GM12878 (cell line): Measurements from ENCODE around the gene CDC14B. TPM values are rescaled to one million over a fixed set of nuclear protein-coding genes. Genes with fewer than 3 reads are reported as not detected.
A peak's percentile ranks its signal among the peaks of the same experiment; 100 is the strongest.

ENCODE experiments used
- ATAC-seq: fragments of 200-7000 bp; cut with Tn5 transposase; 3 replicates; pipeline ENCODE4 v1.9.1; 2020; ENCODE audit warnings: mild to moderate bottlenecking, moderate library complexity
- BruUV-seq: library from RNA; stranded (reverse); fragments of 400-500 nt; replicated peaks from 2 replicates; lab custom pipeline; 2021; lab: Mats Ljungman, UMichigan
- CTCF ChIA-PET: fragments of 300-600 bp; sonication (Branson Sonifier 250); formaldehyde crosslinking; extraction: SDS; loops from one replicate; lab custom pipeline; 2021; ENCODE audit warnings: inconsistent platforms; lab: Yijun Ruan, JAX
- POLR2A ChIA-PET: fragments of 350-600 bp; formaldehyde crosslinking; extraction: SDS; loops from one replicate; lab custom pipeline; 2021; ENCODE audit warnings: inconsistent platforms; lab: Charles Lee
- RAD21 ChIA-PET: fragments of 300-600 bp; sonication (Branson Sonifier 250); formaldehyde crosslinking; loops from one replicate; lab custom pipeline; 2023; ENCODE audit warnings: antibody characterized with exemption; ENCODE audit not compliant: unreplicated experiment; lab: Charles Lee
- SMC1A ChIA-PET: fragments of 300-600 bp; sonication (Branson Sonifier 250); formaldehyde crosslinking; loops from one replicate; lab custom pipeline; 2023; ENCODE audit not compliant: unreplicated experiment, uncharacterized antibody; lab: Charles Lee
- DNase-seq: peaks from one replicate; pipeline ENCODE4 v3.0.0-alpha.2; 2011; ENCODE audit warnings: low read depth, low spot score
- FAIRE-seq: peaks from 3 replicates; lab custom pipeline; 2011; peaks lifted over from hg19 to GRCh38; lab: Jason Lieb, UNC
- H2AFZ ChIP-seq: 2 replicates; pipeline ENCODE4 v1.6.0; 2011; ENCODE audit warnings: low read depth, low read length, control low read depth; ENCODE audit not compliant: control insufficient read depth
- H3K27ac ChIP-seq: 2 replicates; pipeline ENCODE4 v1.5.1; 2011; ENCODE audit warnings: control low read depth; ENCODE audit not compliant: control insufficient read depth, insufficient read depth
- H3K27me3 ChIP-seq, 2 experiments: replicated peaks in 1 of 2; 2 replicates each; pipeline versions ENCODE4 v1.6.0 to v1.6.1; 2011; ENCODE audit warnings: low read length in 1 of 2; ENCODE audit not compliant: control insufficient read depth in 2 of 2, insufficient read depth in 2 of 2
- H3K36me3 ChIP-seq, 2 experiments: 2 replicates each; pipeline ENCODE4 v1.5.1; 2011; ENCODE audit warnings: low read length in 1 of 2; ENCODE audit not compliant: control insufficient read depth in 2 of 2, insufficient read depth in 2 of 2
- H3K4me1 ChIP-seq: 2 replicates; pipeline ENCODE4 v1.6.1; 2011; ENCODE audit warnings: mild to moderate bottlenecking, low read length, moderate library complexity, mixed read lengths; ENCODE audit not compliant: control insufficient read depth, insufficient read depth
- H3K4me2 ChIP-seq: 2 replicates; pipeline ENCODE4 v1.6.0; 2011; ENCODE audit warnings: control low read depth; ENCODE audit not compliant: control insufficient read depth, insufficient read depth
- H3K4me3 ChIP-seq: fragments of 200-600 bp; sonication (generic); 2 replicates; pipeline ENCODE4 v1.5.1; 2016
- H3K79me2 ChIP-seq: 2 replicates; pipeline ENCODE4 v1.6.0; 2011; ENCODE audit warnings: low read length; ENCODE audit not compliant: control insufficient read depth, insufficient read depth
- H3K9ac ChIP-seq: 2 replicates; pipeline ENCODE4 v1.8.0; 2011; ENCODE audit warnings: low read length, control low read depth, mixed read lengths; ENCODE audit not compliant: control insufficient read depth, insufficient read depth
- H3K9me3 ChIP-seq: replicated peaks from 3 replicates; pipeline ENCODE4 v1.5.1; 2011; ENCODE audit warnings: mild to moderate bottlenecking, low read length; ENCODE audit not compliant: control insufficient read depth, insufficient read depth
- H4K20me1 ChIP-seq: 2 replicates; pipeline ENCODE4 v1.6.0; 2011; ENCODE audit not compliant: control insufficient read depth, insufficient read depth
- BHLHE40 ChIP-seq, 2 experiments: fragments of 450-650 bp in 1 of 2; IDR thresholded peaks; 2 replicates each; pipeline ENCODE4 v1.6.1; 2011 to 2017; ENCODE audit warnings: low read depth in 2 of 2, borderline replicate concordance in 1 of 2, improper control_type of control experiment in 1 of 2, low read length in 1 of 2, mild to moderate bottlenecking in 1 of 2
- CHD4 ChIP-seq: fragments of 200-600 bp; sonication (generic); IDR thresholded peaks from 2 replicates; pipeline ENCODE4 v1.6.1; 2016; ENCODE audit warnings: mild to moderate bottlenecking
- CREB1 ChIP-seq: IDR thresholded peaks from 2 replicates; pipeline ENCODE4 v1.6.1; 2012; ENCODE audit warnings: low read depth, mild to moderate bottlenecking, inconsistent platforms
- EZH2 ChIP-seq: IDR thresholded peaks from 2 replicates; pipeline ENCODE4 v1.6.1; 2012; ENCODE audit warnings: low read depth, mild to moderate bottlenecking, control low read depth, inconsistent platforms, low read length, borderline replicate concordance; ENCODE audit not compliant: control insufficient read depth
- MTA2 ChIP-seq: fragments of 450-650 bp; IDR thresholded peaks from 2 replicates; pipeline ENCODE4 v1.6.1; 2016; ENCODE audit warnings: low read depth, mild to moderate bottlenecking, moderate library complexity
- RUNX3 ChIP-seq: IDR thresholded peaks from 2 replicates; pipeline ENCODE4 v1.6.1; 2012; ENCODE audit warnings: low read length, inconsistent platforms
- SMAD1 ChIP-seq: fragments of 450-650 bp; IDR thresholded peaks from 2 replicates; pipeline ENCODE4 v1.6.1; 2018; ENCODE audit warnings: mild to moderate bottlenecking, low read depth; ENCODE audit not compliant: partially characterized antibody
- ZNF622 ChIP-seq: fragments of 450-650 bp; IDR thresholded peaks from 2 replicates; pipeline ENCODE4 v1.6.1; 2017; ENCODE audit warnings: mild to moderate bottlenecking, inconsistent platforms
- WGBS: methylation state at CpG from one replicate; pipeline ENCODE4 v1.1.6; 2016; ENCODE audit warnings: low lambda C conversion rate; ENCODE audit not compliant: insufficient replicate concordance, insufficient coverage; ENCODE audit errors: missing lambda C conversion rate; 5-methylcytosine and 5-hydroxymethylcytosine counted together
- in situ Hi-C: fragments of 300-500 bp; cut with MboI; formaldehyde crosslinking; loops from 9 replicates; pipeline ENCODE4 v1.14.3; 2018; ENCODE audit warnings: mixed read lengths
- intact Hi-C: fragments of 100-400 bp; cut with micrococcal nuclease; formaldehyde crosslinking; loops from one replicate; pipeline ENCODE4 v1.14.2; 2022; ENCODE audit not compliant: unreplicated experiment
- polyA plus RNA-seq, 11 experiments: library from polyadenylated mRNA; depleted of rRNA in 4 of 11; unstranded in 6 of 11; stranded (reverse) in 5 of 11; fragments of >200 nt; fragmentation: Nextera tagmentation in 4 of 11; fragmentation: Illumina TruSeq in 1 of 11; extraction: Ambion mirVana in 4 of 11; extraction: Trizol in 1 of 11; gene quantifications; 1 replicate in 1 of 11; 2 replicates in 10 of 11; pipeline versions ENCODE4 v1.2.1 to v1.2.3, GENCODE V29; 2011 to 2016; ENCODE audit warnings: inconsistent platforms in 2 of 11, missing spikeins in 2 of 11, low read depth in 1 of 11
- total RNA-seq, 4 experiments: library from RNA; depleted of rRNA in 3 of 4; stranded (reverse); fragments of >200 nt in 3 of 4; fragmentation: Illumina TruSeq in 1 of 4; extraction: Trizol in 1 of 4; gene quantifications; 2 replicates each; pipeline versions ENCODE4 v1.2.1 to v1.2.3, GENCODE V29; 2013 to 2021

Gene CDC14B
- total and polyA plus RNA-seq, 10 of the 15 experiments (the other 5 are each of a cell fraction or from before 2014, with no cell fraction given): 3.7 to 11.7 (median 6.2) TPM

DNA sequence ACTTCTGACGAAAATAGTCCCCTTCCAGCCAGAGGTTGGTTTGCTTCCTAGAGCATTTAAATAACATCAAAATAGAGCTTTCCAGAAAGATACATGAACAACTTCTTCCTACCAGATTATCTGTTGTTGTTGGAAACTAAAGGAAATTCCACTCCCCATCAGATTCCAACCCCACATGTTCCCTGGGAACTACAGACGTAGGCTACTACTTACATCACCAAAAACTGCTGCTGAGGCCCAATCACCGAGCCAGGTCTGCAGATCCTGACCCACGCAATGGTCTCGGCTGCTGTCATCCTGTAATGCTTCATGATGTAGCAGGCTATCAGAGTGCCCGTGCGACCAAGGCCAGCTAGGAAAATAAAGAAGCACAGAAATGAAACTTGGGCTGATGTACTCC, 96.3 kb downstream of the CDC14B start (continued):
- TF ChIP-seq CHD4 (no peak), CREB1 (no peak), EZH2 (no peak), SMAD1 (no peak), ZNF622 (no peak)

DNA sequence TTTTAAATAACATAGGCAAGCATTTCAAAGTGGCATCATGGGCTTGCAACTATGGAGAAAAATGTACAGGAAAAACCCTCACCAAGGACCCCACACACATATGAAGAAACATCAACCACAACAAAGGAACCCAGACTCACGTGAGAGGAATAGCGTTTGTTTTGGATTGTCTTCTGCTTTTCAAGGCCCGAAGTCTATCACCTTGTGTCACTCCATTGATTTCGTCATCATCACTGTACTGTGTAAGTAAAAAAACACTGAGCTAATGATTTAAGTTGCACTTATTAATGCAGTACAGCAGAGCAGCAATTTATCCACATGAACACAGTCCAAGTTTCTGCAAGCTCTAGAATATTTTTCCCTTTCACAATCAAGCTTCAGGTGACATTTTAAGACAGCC, 97.3 kb downstream of the CDC14B start:
- H4K20me1 ChIP-seq: no peaks in the 10 kb centered on the region
- no peak overlapping the region for H3K9ac ChIP-seq
- CTCF ChIA-PET: interaction anchor here (0.7 to 1.4 kb wide), 6 partner anchors 8 to 106 kb away, joined by 3 to 6 read pairs (median 3); no protein-coding TSS in a partner anchor
- FAIRE-seq: no peak
- SMC1A ChIA-PET: interaction anchor here (1.1 to 1.3 kb wide), 2 partner anchors 10 to 34 kb away, joined by 3 to 4 read pairs; no protein-coding TSS in a partner anchor
- no peaks in the 10 kb centered on the region for H3K36me3 ChIP-seq
- no TSS peak for BruUV-seq
- no peak overlapping the region for H3K4me2 ChIP-seq
- H3K4me1 ChIP-seq: no peaks in the 10 kb centered on the region
- ATAC-seq: no peak
- TF ChIP-seq BHLHE40 (IDR thresholded peaks at IDR 0.05; ENCODE audit: borderline replicate concordance in 1 of 2, low read depth in 2 of 2, low read length in 1 of 2) (peak; percentile 32 to 69; a peak in 2 of 4 replicates), RUNX3 (peak; percentile 44; the same call in 1 of the 2 replicates), MTA2 (no peak)
- no peaks in the 10 kb centered on the region for H3K9me3 ChIP-seq
- no peak overlapping the region for H2AFZ ChIP-seq
- WGBS: 25% methylated on average over 4 of the region's 4 CpGs
- in situ Hi-C loops (no loop called here), intact Hi-C loops (no loop called here)
- DNase-seq: no peak
- POLR2A ChIA-PET: no interaction called here
- no peaks in the 10 kb centered on the region for H3K27me3 ChIP-seq
- H3K79me2 ChIP-seq: no peaks in the 10 kb centered on the region
- H3K4me3 ChIP-seq: no peak overlapping the region
- no peak overlapping the region for H3K27ac ChIP-seq
- RAD21 ChIA-PET: no interaction called here
